Measurements from ENCODE around the gene LRTM2. TPM values are rescaled to one million over a fixed set of nuclear protein-coding genes. Genes with fewer than 3 reads are reported as not detected.

The LRTM2 gene
- total and polyA plus RNA-seq, 8 donors = not detected

- intact Hi-C loops (cut with DNase I) = loop anchor here (5.0 to 10.0 kb wide), 4 partner anchors 138 to 238 kb away; no protein-coding TSS in a partner anchor
- H3K4me1 ChIP-seq = peaks cover 0 to 29% of the 10 kb centered on the region in 2 donors
- ATAC-seq (peak; percentile 56), DNase-seq (peak in 3 of 4 donors; percentile 54 to 95 (median 76))
- H3K4me3 ChIP-seq = peak overlapping the region; percentile 68 to 80
- no peaks in the 10 kb centered on the region for H3K27me3 ChIP-seq
- no peaks in the 10 kb centered on the region for H3K36me3 ChIP-seq
- TF ChIP-seq CTCF (IDR thresholded peaks at IDR 0.05) = peak in 1 of 2 donors; percentile 12
- peak overlapping the region; percentile 83 to 97 for H3K27ac ChIP-seq
- H3K9me3 ChIP-seq = no peaks in the 10 kb centered on the region
Observed at GRCh38 chr12:1797011-1797901, 23.1 kb upstream of the LRTM2 start.

GRCh38 chr12:1797991-1798640, 22.2 kb upstream of the LRTM2 start:
- Histone ChIP-seq H3K27ac (peak overlapping the region in 1 of 2 donors; percentile 97), H3K36me3 (no peaks in the 10 kb centered on the region), H3K4me1 (peaks cover 0 to 29% of the 10 kb centered on the region in 2 donors), H3K9me3 (no peaks in the 10 kb centered on the region), H3K4me3 (peak overlapping the region in 1 of 2 donors; percentile 68), H3K27me3 (no peaks in the 10 kb centered on the region)
- peak in 1 of 4 donors; percentile 78 for DNase-seq
- intact Hi-C loops (cut with DNase I) = loop anchor here (5.0 to 10.0 kb wide), 4 partner anchors 137 to 237 kb away; no protein-coding TSS in a partner anchor
- no peak for ATAC-seq
- TF ChIP-seq CTCF (IDR thresholded peaks at IDR 0.05) = no peak

GRCh38 chr12:1798641-1799020, 21.7 kb upstream of the LRTM2 start:
- Histone ChIP-seq H3K36me3 (no peaks in the 10 kb centered on the region), H3K27ac (peak overlapping the region in 1 of 2 donors; percentile 23), H3K27me3 (no peaks in the 10 kb centered on the region), H3K9me3 (no peaks in the 10 kb centered on the region), H3K4me1 (peaks cover 0 to 29% of the 10 kb centered on the region in 2 donors), H3K4me3 (no peak overlapping the region)
- peak in 1 of 4 donors; percentile 68 for DNase-seq
- no peak for ATAC-seq
- no peak for TF ChIP-seq CTCF (IDR thresholded peaks at IDR 0.05)
- intact Hi-C loops (cut with DNase I) = loop anchor here (5.0 to 10.0 kb wide), 4 partner anchors 136 to 236 kb away; no protein-coding TSS in a partner anchor

- DNase-seq (peak in 1 of 4 donors; percentile 68), ATAC-seq (no peak)
- H3K4me3 ChIP-seq = no peak overlapping the region
- intact Hi-C loops (cut with DNase I) = loop anchor here (5.0 to 10.0 kb wide), 4 partner anchors 136 to 236 kb away; no protein-coding TSS in a partner anchor
- TF ChIP-seq CTCF (IDR thresholded peaks at IDR 0.05) = no peak
- H3K36me3 ChIP-seq = no peaks in the 10 kb centered on the region
- no peak overlapping the region for H3K27ac ChIP-seq
- no peaks in the 10 kb centered on the region for H3K9me3 ChIP-seq
- H3K27me3 ChIP-seq = no peaks in the 10 kb centered on the region
- H3K4me1 ChIP-seq = peaks cover 0 to 29% of the 10 kb centered on the region in 2 donors
Observed at GRCh38 chr12:1799051-1799881, 21.1 kb upstream of the LRTM2 start.

All from left lung (tissue), 10 donors.